CD4-positive, alpha-beta T cell treated with Interleukin-21 for 1 hour (primary cell): ENCODE results near the gene FBXL22.
"Not testable (repeated sequence)": the region's sequence is repeated elsewhere in the genome, so short reads cannot be mapped to it uniquely, and the experiment has no call there.

Source experiments
- DNase-seq: peaks from one replicate; pipeline ENCODE4 v3.0.0-alpha.2; 2020

The FBXL22 gene

DNA sequence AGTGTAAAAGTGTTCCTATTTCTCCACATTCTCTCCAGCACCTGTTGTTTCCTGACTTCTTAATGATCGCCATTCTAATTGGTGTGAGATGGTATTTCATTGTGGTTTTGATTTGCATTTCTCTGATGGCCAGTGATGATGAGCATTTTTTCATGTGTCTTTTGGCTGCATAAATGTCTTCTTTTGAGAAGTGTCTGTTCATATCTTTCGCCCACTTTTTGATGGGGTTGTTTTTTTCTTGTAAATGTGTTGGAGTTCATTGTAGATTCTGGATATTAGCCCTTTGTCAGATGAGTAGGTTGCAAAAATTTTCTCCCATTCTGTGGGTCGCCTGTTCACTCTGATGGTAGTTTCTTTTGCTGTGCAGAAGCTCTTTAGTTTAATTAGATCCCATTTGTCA lies 20.4 kb downstream of the FBXL22 start:
- not testable (repeated sequence) for DNase-seq

DNA sequence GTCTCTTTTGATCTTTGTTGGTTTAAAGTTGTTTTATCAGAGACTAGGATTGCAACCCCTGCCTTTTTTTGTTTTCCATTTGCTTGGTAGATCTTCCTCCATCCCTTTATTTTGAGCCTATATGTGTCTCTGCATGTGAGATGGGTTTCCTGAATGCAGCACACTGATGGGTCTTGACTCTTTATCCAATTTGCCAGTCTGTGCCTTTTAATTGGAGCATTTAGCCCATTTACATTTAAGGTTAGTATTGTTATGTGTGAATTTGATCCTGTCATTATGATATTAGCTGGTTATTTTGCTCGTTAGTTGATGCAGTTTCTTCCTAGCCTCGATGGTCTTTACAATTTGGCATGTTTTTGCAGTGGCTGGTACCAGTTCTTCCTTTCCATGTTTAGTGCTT lies 23.6 kb downstream of the FBXL22 start:
- DNase-seq = not testable (repeated sequence)

DNA sequence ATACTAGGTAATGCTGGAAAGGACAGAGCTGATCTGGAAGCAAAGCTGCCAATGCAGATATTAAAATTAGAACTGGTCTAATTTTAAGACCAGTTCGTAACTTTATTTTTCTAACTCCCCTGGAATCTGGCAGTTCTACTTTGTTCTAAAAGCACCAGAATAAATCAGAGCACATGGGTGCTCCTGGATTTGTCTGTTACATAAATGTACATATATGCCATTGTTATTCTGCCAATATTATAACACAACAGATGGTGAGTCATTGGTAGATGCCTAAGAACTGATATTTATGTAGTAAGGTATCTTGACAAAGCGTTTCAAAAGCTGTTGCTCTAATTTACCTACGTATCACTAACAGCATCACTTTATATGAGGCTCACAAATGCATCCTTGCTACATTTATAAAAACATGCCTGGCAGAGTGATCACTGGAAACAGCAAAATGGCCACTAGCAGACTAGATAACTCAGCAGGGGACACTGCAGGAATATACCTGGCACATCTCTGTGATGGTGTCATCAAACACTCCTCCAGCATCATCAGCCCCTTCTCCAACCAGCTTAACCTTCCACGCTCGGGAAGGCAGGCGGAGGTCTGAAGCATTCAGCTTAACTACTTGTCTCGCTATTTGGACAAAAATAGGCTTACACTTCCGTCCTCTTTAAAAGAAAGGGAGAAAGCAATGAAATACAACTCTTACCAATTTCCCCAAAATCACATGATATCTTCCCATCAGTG lies 26.2 kb downstream of the FBXL22 start:
- no peak for DNase-seq

DNA sequence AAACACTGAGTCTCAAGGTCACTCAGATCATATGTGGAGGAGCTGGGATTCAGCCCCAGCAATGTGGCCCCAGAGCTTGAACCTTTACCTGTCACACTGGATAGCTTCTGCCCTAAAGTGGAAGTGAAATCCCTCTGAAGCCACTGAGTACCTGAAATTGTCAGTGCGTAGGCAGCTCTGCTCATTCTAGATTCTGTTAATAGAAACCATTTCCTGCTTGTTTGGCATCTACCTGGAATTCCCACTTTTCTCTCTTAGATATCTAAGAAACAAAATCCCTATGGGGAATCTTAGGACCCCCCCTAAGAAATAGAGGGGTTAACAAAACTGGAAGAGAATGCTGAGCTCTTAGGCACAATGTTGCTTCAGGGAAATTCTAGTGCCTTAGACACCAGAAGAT lies 29.8 kb downstream of the FBXL22 start:
- DNase-seq = no peak

DNA sequence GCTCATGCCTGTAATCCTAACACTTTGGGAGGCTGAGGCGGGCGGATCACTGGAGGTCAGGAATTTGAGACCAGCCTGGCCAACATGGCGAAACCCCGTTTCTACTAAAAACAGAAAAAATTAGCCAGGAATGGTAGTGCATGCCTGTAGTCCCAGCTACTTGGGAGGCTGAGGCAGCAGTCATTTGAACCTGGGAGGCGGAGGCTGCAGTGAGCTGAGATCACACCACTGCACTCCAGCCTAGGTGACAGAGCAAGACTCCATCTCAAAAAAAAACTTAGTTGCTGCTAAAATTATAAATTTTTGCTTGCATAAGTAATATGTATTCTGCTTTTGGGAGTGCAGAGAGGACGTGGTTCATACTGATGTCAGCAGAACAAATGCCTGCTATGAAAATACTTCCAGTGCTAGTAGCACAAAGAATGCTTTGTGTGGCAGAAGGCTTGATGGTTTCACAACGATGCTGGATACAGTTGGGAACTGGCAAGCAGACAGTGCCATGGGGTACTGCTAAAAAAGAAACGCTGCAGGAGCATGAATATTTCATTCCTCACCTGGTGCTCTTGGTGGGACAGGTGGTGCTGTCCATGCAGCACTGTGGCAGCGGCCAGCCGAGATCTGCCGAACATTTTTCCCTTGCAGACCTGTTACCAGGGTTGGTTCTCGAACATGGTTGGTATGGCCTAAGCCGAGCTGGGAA lies 31.1 kb downstream of the FBXL22 start:
- DNase-seq = no peak

DNA sequence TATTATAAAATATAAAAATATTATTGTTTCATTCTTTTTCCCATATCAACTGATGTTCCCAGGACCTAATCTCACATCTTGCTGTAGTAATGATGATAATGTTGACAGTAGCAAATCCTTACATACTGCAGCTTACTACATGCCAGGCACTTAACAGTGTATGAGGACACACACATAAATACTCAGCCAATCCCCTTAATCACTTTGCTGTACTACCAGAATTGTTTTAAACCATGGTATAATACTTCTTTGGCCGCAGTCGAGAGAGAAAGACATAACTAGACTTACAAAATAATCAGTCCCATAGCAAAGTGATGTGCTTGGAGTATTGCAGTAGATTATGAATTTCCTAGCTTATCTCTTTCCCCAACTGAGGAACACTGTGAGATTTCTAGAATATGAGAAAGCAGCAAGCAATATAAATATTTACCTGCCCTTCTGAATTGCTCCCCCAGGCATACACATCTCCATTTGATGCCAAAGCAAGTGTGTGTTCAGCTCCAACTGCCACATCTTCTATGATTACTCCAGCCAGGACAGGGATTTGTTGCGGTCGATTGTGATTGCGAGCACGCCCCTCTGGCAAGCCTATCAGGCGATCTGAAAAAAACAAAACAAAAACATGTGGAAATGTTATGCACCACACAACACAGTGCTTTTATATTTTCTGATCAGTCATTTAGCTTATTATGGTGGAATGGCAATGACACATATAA lies 33.0 kb downstream of the FBXL22 start:
- DNase-seq = no peak

DNA sequence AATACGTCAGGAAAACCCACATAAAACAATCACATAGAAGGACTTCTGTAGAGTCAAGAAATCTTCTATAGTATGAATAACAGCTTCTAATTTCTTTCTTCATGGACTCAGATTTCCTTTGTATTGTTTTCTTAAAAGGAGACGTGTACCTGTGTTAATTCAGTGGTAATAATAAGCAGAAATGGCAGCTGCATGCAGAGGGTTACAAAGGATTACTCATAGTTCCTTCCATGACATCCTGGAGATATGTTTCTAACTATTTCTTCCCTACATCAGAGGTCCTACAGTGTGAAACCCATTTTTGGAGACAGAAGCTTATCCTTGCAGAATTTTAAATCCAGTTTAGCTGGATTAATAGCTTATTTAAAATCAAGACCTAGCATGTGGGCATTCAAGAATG lies 36.1 kb downstream of the FBXL22 start:
- no peak for DNase-seq

DNA sequence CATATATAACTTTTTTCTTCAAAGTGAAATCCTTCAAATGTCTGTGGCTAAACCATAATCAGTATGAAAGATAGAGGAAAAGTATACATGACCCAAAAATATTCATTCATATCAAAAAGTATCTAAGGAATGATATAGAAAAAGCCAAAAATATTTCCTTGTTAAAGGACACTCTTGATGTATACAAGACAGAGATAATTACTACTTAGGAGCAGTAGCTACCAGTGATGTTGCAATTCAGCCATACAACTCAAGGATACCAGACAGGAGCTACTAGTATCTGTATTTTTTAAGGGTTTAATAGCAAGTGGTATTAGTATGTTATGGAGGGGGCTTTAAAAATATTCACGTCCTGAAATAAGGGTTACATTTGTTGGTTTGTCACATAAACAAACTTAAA lies 37.0 kb downstream of the FBXL22 start:
- DNase-seq = no peak

DNA sequence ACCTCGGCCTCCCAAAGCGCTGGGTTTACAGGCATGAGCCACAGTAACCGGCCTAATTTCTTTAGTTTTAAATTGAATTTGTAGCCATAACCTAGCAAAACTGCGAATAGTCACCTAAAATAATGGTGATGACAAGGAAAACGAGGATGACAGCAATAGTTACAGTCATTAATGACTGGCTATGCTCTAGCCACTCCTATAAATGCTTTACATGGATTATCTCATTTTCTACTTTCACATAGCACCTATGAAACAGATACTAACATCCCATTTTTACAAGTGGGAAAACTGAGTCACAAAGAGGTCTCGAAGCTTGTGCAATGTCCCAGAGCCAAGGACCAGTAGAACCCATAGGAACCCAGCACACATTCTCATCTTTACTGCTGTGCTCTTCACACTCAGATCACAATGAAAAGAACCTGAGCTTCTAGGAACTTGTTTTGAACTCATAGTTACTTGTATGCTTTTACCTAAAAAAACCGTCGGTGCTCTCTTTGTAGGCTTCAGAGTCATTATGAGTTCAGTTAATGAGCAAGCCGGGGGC lies 39.4 kb downstream of the FBXL22 start:
- no peak for DNase-seq

DNA sequence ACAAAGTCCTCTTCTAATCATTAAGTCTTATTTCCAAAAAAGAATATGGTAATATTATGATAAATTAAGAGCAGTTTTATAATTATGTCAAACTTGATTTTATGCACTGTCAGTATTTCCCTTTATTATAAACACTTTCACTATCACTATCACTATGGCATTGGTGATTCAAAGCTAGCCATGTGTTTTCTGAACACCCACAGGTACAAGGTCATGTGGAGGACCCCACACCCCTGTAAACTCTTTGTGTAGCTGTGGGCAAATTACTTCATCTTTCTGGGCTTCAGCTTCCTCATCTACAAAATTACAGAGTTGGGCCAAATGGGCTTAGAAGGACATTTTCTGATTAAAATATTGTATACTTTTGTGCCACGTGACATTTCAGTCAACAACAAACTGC lies 41.7 kb downstream of the FBXL22 start:
- DNase-seq = no peak

DNA sequence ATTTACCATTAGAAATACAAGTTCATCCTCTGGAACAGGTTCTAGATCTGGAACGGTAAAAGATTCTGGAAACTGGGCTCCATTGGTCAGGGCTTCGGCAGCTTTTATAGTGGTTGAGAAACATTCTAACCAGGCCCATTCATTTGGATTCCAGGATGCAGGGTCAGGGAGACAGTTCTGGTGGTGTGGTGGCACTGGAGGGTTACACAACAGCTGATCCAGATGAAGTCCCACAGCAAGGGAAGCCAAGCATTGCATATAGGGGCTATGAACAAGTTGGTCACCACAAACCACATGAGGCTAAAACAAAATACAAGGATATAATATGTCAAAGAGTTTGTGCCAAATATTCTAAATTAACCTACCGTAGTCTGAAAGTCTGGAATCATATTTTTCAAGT lies 43.0 kb downstream of the FBXL22 start:
- no peak for DNase-seq
